ENCODE data around the gene DMD. TPM values are rescaled to one million over a fixed set of nuclear protein-coding genes. Genes with fewer than 3 reads are reported as not detected.

The DMD gene
- total RNA-seq, 1 donor from 2014 or later, result 9.7 TPM

- H3K9me3 Mint-ChIP-seq, result peaks cover 11% of the 10 kb centered on the region
- peaks cover 2% of the 10 kb centered on the region for H3K36me3 Mint-ChIP-seq (ENCODE audit: low read depth)
Measured at GRCh38 chrX:31323658-31324057, 1887.7 kb downstream of the DMD start.

DNA sequence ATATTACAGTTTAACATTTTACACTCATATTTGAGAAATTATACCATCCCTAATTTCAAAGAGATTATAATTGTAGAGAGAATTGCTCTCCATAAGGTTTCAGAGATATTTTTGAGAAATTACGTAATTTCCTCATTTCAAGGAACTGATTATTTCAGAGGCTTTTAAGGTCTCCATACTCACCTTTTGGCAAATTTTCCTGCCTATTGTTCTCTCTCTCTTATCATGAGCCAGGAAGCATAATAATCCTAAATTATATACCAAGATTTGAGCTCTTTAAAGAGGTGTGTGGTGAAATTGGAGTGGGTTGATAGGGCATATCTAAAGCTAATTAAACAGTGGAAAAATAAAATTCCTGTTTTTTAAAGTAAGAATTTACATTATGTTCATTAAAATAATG lies 1890.6 kb downstream of the DMD start:
- Mint-ChIP-seq H3K27me3 (ENCODE audit: low read depth) (no peaks in the 10 kb centered on the region), H3K36me3 (ENCODE audit: low read depth) (peaks cover 6% of the 10 kb centered on the region)

More at GRCh38 chrX:31323658-31324057, 1887.7 kb downstream of the DMD start:
- Mint-ChIP-seq H3K27ac (ENCODE audit: unreplicated experiment) (peak overlapping the region; percentile 35), H3K27me3 (ENCODE audit: low read depth) (no peaks in the 10 kb centered on the region), H3K4me1 (peaks cover 12% of the 10 kb centered on the region), H3K4me3 (no peak overlapping the region)
- DNase-seq (ENCODE audit: low read depth, low spot score), result no peak
- TF ChIP-seq, protein P1, sequence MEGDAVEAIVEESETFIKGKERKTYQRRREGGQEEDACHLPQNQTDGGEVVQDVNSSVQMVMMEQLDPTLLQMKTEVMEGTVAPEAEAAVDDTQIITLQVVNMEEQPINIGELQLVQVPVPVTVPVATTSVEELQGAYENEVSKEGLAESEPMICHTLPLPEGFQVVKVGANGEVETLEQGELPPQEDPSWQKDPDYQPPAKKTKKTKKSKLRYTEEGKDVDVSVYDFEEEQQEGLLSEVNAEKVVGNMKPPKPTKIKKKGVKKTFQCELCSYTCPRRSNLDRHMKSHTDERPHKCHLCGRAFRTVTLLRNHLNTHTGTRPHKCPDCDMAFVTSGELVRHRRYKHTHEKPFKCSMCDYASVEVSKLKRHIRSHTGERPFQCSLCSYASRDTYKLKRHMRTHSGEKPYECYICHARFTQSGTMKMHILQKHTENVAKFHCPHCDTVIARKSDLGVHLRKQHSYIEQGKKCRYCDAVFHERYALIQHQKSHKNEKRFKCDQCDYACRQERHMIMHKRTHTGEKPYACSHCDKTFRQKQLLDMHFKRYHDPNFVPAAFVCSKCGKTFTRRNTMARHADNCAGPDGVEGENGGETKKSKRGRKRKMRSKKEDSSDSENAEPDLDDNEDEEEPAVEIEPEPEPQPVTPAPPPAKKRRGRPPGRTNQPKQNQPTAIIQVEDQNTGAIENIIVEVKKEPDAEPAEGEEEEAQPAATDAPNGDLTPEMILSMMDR (conservative IDR thresholded peaks at IDR 0.05), result no peak

GRCh38 chrX:31319586-31319985 lies 1891.8 kb downstream of the DMD start:
- Mint-ChIP-seq H3K36me3 (ENCODE audit: low read depth) (peaks cover 6% of the 10 kb centered on the region), H3K4me1 (peaks cover 16% of the 10 kb centered on the region), H3K27ac (ENCODE audit: unreplicated experiment) (no peak overlapping the region), H3K4me3 (no peak overlapping the region), H3K9me3 (peaks cover 19% of the 10 kb centered on the region), H3K27me3 (ENCODE audit: low read depth) (no peaks in the 10 kb centered on the region)
- DNase-seq (ENCODE audit: low read depth, low spot score), result no peak
- TF ChIP-seq, protein P1 (conservative IDR thresholded peaks at IDR 0.05), result no peak

More for the DNA sequence above, 1890.6 kb downstream of the DMD start:
- Mint-ChIP-seq H3K4me3 (no peak overlapping the region), H3K4me1 (peaks cover 12% of the 10 kb centered on the region), H3K27ac (ENCODE audit: unreplicated experiment) (no peak overlapping the region), H3K9me3 (peaks cover 19% of the 10 kb centered on the region)
- DNase-seq (ENCODE audit: low read depth, low spot score), result no peak
- TF ChIP-seq, protein P1 (conservative IDR thresholded peaks at IDR 0.05), result no peak

DNA sequence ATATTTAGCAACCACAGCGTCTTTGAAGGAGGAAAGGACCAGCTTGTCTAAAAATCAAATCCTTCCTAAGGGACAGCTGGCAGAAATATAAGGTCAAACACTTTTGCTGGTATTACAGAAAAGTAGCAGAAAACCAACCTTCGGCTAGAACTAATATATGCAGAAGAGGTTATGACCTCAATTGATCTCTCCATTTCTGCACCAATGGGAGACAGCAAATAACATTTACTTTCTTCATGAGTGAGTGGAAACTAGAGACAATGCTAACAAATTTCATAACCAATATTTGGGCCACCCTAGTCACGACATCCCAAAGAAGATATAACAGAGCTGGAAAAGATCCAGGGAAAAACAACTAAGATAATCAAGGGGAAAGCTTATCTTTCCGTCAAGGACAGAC lies 1892.5 kb downstream of the DMD start:
- DNase-seq (ENCODE audit: low read depth, low spot score), result no peak
- H3K9me3 Mint-ChIP-seq, result peaks cover 19% of the 10 kb centered on the region
- TF ChIP-seq, protein P1 (conservative IDR thresholded peaks at IDR 0.05), result no peak
- peaks cover 6% of the 10 kb centered on the region for H3K36me3 Mint-ChIP-seq (ENCODE audit: low read depth)
- H3K4me1 Mint-ChIP-seq, result peaks cover 22% of the 10 kb centered on the region
- no peak overlapping the region for H3K4me3 Mint-ChIP-seq
- H3K27me3 Mint-ChIP-seq (ENCODE audit: low read depth), result no peaks in the 10 kb centered on the region
- H3K27ac Mint-ChIP-seq (ENCODE audit: unreplicated experiment), result no peak overlapping the region

- H3K27ac Mint-ChIP-seq (ENCODE audit: unreplicated experiment), result no peak overlapping the region
- H3K4me1 Mint-ChIP-seq, result peaks cover 18% of the 10 kb centered on the region
- H3K9me3 Mint-ChIP-seq, result peaks cover 18% of the 10 kb centered on the region
- H3K27me3 Mint-ChIP-seq (ENCODE audit: low read depth), result no peaks in the 10 kb centered on the region
- H3K4me3 Mint-ChIP-seq, result no peak overlapping the region
- TF ChIP-seq, protein P1 (conservative IDR thresholded peaks at IDR 0.05), result no peak
- DNase-seq (ENCODE audit: low read depth, low spot score), result no peak
- peaks cover 7% of the 10 kb centered on the region for H3K36me3 Mint-ChIP-seq (ENCODE audit: low read depth)
Measured at GRCh38 chrX:31316340-31316991, 1894.9 kb downstream of the DMD start.
